ENCODE measurements around the gene ZDHHC14. TPM values are rescaled to one million over a fixed set of nuclear protein-coding genes. Genes with fewer than 3 reads are reported as not detected.

The ZDHHC14 gene
- total RNA-seq, 1 experiment from 2014 or later, result 1.7 TPM

DNA sequence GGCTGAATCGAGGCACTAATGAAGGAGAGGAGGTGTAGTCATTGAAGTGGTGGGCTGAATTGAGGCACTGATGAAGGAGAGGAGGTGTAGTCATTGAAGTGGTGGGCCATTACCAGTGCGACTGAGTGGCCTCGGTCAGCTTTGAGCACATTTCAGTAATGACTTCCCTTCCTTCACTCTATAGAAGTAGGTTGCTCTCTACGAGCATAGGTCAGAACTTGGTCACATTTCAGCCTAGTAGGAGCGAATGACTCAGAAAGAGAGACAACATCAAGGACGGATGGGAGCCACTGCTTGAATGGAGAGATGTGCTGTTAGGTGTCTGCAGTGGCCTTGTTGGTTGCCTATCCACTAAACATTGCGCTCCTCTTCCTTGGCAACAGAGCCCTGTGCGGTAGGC, 39.5 kb downstream of the ZDHHC14 start:
- no peak overlapping the region for H3K18ac ChIP-seq (ENCODE audit: insufficient read length, low read depth, low read length)
- Mint-ChIP-seq H3K4me1 (peaks cover 21 to 22% of the 10 kb centered on the region in 2 experiments), H3K36me3 (ENCODE audit: insufficient read depth in 1 of 3, low read depth in 3 of 3) (peaks cover 0 to 6% (median 5%) of the 10 kb centered on the region in 3 experiments; a peak in 3 of 7 replicates), H3K27me3 (ENCODE audit: low read depth) (0 out of 2 replicates have a peak, but pooled peaks cover 2% of the 10 kb centered on the region), H3K9me3 (peaks cover 6 to 8% of the 10 kb centered on the region in 2 experiments; a peak in 4 of 5 replicates), H3K27ac (peak overlapping the region in 1 of 3 experiments; percentile 83; a peak in 1 of 7 replicates), H3K4me3 (no peak overlapping the region)
- no peaks in the 10 kb centered on the region for H3K27me3 ChIP-seq (ENCODE audit: insufficient read depth, low read length)
- H3K79me2 ChIP-seq (ENCODE audit: insufficient read depth, low read length), result no peaks in the 10 kb centered on the region
- no peak overlapping the region for H3K23ac ChIP-seq (ENCODE audit: insufficient read length, low read depth, low read length)
- no peak overlapping the region for H2AK5ac ChIP-seq (ENCODE audit: insufficient read length, low read length)
- no peak overlapping the region for H3K27ac ChIP-seq (ENCODE audit: insufficient read length, low read depth, low read length)
- H4K5ac ChIP-seq (ENCODE audit: insufficient read length, low read depth, low read length), result no peak overlapping the region
- no peaks in the 10 kb centered on the region for H4K20me1 ChIP-seq (ENCODE audit: control insufficient read depth, insufficient read depth, insufficient read length)
- H2BK5ac ChIP-seq (ENCODE audit: insufficient read length, low read length), result no peak overlapping the region
- H2BK15ac ChIP-seq (ENCODE audit: low read depth, low read length), result no peak overlapping the region
- no peak overlapping the region for H3T11ph ChIP-seq (ENCODE audit: low read length)
- no peak overlapping the region for H3K14ac ChIP-seq (ENCODE audit: insufficient read depth, low read length)
- H3K4me1 ChIP-seq (ENCODE audit: insufficient read depth, low read length), result peaks cover 3% of the 10 kb centered on the region
- H2AFZ ChIP-seq (ENCODE audit: low read length), result no peak overlapping the region
- no peak overlapping the region for H2BK12ac ChIP-seq (ENCODE audit: insufficient read length, low read depth, low read length)
- no peak overlapping the region for H4K91ac ChIP-seq (ENCODE audit: insufficient read length, low read depth, low read length)
- H3K23me2 ChIP-seq (ENCODE audit: insufficient read length, low read depth, low read length, poor library complexity, severe bottlenecking), result no peaks in the 10 kb centered on the region
- WGBS (ENCODE audit: extremely low coverage, insufficient read length, low lambda C conversion rate), result no CpG with 5 or more reads among the region's 8 CpGs
- H2BK20ac ChIP-seq (ENCODE audit: low read depth, low read length, poor library complexity, severe bottlenecking), result no peak overlapping the region
- TF ChIP-seq, protein P1, sequence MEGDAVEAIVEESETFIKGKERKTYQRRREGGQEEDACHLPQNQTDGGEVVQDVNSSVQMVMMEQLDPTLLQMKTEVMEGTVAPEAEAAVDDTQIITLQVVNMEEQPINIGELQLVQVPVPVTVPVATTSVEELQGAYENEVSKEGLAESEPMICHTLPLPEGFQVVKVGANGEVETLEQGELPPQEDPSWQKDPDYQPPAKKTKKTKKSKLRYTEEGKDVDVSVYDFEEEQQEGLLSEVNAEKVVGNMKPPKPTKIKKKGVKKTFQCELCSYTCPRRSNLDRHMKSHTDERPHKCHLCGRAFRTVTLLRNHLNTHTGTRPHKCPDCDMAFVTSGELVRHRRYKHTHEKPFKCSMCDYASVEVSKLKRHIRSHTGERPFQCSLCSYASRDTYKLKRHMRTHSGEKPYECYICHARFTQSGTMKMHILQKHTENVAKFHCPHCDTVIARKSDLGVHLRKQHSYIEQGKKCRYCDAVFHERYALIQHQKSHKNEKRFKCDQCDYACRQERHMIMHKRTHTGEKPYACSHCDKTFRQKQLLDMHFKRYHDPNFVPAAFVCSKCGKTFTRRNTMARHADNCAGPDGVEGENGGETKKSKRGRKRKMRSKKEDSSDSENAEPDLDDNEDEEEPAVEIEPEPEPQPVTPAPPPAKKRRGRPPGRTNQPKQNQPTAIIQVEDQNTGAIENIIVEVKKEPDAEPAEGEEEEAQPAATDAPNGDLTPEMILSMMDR (conservative IDR thresholded peaks at IDR 0.05), result no peak
- no peak overlapping the region for H3K9ac ChIP-seq (ENCODE audit: extremely low read depth, insufficient read length, low read length)
- H3K9me3 ChIP-seq (ENCODE audit: control insufficient read depth, low read depth, low read length), result no peaks in the 10 kb centered on the region
- H3K79me1 ChIP-seq (ENCODE audit: insufficient read depth, low read depth, low read length, poor library complexity, severe bottlenecking), result no peaks in the 10 kb centered on the region
- no peak overlapping the region for H4K8ac ChIP-seq (replicated peaks; ENCODE audit: insufficient read length, low read depth, low read length)
- H2BK120ac ChIP-seq (ENCODE audit: low read depth, low read length, poor library complexity, severe bottlenecking), result no peak overlapping the region
- no peak overlapping the region for H3K4ac ChIP-seq (ENCODE audit: low read depth, low read length)
- no peak overlapping the region for H3K4me2 ChIP-seq (ENCODE audit: insufficient read depth, insufficient read length, low read length)
- DNase-seq, result no peak
- H3K56ac ChIP-seq (ENCODE audit: insufficient read length, low read depth, low read length), result no peak overlapping the region

All from H9 (cell line).